ENCODE results near the gene FNDC7. TPM values are rescaled to one million over a fixed set of nuclear protein-coding genes. Genes with fewer than 3 reads are reported as not detected.
A peak's percentile ranks its signal among the peaks of the same experiment; 100 is the strongest.
"Not testable (repeated sequence)": the region's sequence is repeated elsewhere in the genome, so short reads cannot be mapped to it uniquely, and the experiment has no call there.

FNDC7 gene
- total and polyA plus RNA-seq, 2 experiments from 2014 or later: not detected

DNA sequence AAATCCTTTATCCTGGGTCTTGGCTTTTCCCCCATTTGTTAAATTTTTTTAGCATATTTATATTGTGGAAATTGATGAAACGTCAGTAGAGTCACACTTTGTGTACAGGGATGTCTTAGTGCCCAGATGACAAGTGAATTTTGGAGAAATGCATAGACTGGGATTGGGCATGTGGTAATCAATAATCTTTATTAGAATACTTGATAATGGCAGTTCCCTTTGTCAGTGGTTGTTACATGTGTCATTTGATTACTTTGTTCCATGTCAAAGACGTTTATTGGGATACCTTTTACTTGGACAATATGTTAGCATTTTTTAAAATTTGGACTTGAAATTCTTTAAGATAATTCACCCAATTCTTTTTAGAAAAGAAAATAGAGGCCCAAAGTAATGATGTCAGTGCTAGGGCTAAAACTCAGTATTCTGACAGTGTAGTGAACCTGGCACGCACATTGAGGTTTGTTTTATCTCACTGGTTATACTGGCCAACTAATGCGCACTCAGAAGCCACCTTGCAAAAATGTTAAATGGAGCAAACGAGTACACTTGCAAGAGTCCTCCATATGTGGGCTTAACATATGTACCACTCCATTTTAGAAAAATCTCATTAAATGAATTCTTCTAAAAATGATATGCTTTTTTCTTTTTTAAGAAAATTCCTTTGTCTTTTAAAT, 11.4 kb upstream of the FNDC7 start:
- Histone ChIP-seq H3K4me3 (no peak overlapping the region), H3K36me3 (peaks cover 42% of the 10 kb centered on the region), H3K4me1 (ENCODE audit: low read depth) (no peaks in the 10 kb centered on the region), H3K27me3 (no peaks in the 10 kb centered on the region), H3K9me3 (ENCODE audit: low read depth) (no peaks in the 10 kb centered on the region), H3K27ac (no peak overlapping the region)
- TF ChIP-seq, protein P1, sequence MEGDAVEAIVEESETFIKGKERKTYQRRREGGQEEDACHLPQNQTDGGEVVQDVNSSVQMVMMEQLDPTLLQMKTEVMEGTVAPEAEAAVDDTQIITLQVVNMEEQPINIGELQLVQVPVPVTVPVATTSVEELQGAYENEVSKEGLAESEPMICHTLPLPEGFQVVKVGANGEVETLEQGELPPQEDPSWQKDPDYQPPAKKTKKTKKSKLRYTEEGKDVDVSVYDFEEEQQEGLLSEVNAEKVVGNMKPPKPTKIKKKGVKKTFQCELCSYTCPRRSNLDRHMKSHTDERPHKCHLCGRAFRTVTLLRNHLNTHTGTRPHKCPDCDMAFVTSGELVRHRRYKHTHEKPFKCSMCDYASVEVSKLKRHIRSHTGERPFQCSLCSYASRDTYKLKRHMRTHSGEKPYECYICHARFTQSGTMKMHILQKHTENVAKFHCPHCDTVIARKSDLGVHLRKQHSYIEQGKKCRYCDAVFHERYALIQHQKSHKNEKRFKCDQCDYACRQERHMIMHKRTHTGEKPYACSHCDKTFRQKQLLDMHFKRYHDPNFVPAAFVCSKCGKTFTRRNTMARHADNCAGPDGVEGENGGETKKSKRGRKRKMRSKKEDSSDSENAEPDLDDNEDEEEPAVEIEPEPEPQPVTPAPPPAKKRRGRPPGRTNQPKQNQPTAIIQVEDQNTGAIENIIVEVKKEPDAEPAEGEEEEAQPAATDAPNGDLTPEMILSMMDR (IDR thresholded peaks at IDR 0.05; ENCODE audit: low read depth, low read length): no peak
- no peak for DNase-seq (ENCODE audit: low read depth in 1 of 2, low spot score in 1 of 2)

DNA sequence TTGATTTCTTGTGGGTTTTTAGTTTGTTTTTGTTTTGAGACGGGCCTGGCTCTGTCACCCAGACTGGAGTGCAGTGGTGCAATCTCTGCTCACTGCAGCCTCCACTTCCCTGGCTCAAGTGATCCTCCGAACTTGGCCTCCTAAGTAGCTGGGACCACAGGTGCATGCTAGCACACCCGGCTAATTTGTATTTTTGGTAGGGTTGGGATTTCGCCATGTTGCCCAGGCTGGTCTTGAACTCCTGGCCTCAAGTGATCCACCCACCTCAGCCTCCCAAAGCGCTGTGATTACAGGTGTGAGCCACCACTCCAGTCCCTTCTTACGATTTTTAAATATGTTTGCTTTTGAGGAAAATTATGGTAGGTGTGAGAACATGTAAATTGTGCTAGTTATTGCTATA, 10.6 kb upstream of the FNDC7 start:
- not testable (repeated sequence) for H3K9me3 ChIP-seq (ENCODE audit: low read depth)

DNA sequence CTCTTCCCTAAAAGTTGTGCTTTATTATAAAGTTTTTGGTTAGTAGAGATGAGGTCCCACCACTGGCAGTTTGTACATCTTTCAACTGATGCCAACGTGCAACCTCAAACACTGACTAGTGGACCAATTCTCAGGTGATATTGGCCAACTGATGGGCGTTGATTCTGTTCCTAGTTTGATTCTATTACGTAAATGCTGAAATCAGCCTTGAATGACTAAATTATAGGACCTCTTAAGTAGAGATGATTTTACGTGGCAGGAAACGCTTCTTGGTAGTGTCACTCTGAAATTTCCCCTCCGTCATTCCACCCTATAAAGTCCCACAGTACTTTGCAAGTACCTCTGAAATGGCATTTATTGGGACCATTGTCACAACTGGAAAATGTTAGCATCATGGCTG, 8.8 kb upstream of the FNDC7 start:
- no peaks in the 10 kb centered on the region for H3K4me1 ChIP-seq (ENCODE audit: low read depth)
- H3K4me3 ChIP-seq: no peak overlapping the region
- peaks cover 18% of the 10 kb centered on the region for H3K36me3 ChIP-seq
- no peak overlapping the region for H3K27ac ChIP-seq
- no peaks in the 10 kb centered on the region for H3K27me3 ChIP-seq
- no peak for DNase-seq (ENCODE audit: low read depth in 1 of 2, low spot score in 1 of 2)
- TF ChIP-seq, protein P1 (IDR thresholded peaks at IDR 0.05; ENCODE audit: low read depth, low read length): no peak
- no peaks in the 10 kb centered on the region for H3K9me3 ChIP-seq (ENCODE audit: low read depth)

More for the DNA sequence above, 10.6 kb upstream of the FNDC7 start:
- peaks cover 34% of the 10 kb centered on the region for H3K36me3 ChIP-seq
- H3K27ac ChIP-seq; H3K4me1 ChIP-seq (ENCODE audit: low read depth); H3K27me3 ChIP-seq; DNase-seq (ENCODE audit: low read depth in 1 of 2, low spot score in 1 of 2); H3K4me3 ChIP-seq: not testable (repeated sequence)

DNA sequence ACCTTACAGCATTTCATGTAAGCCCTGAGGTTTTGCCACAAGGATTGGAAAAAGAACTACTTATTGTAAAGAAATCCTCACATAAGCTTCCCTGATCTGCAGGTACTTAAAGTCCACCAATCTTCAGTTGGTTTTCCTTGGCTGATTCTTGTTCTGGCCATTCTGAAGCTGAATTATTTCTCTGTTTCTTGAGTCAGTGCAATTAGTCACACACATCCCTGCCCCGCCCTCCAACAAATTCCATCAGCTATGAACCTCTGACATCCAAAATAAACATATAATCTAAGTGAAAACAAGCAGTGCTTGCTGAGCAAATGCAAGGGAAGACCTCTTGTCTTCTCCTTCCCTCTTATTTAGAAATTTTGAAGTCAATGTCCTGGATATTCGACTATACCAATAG, 8.2 kb upstream of the FNDC7 start:
- Histone ChIP-seq H3K4me1 (ENCODE audit: low read depth) (no peaks in the 10 kb centered on the region), H3K4me3 (no peak overlapping the region), H3K9me3 (ENCODE audit: low read depth) (no peaks in the 10 kb centered on the region), H3K36me3 (peaks cover 13% of the 10 kb centered on the region), H3K27me3 (no peaks in the 10 kb centered on the region), H3K27ac (no peak overlapping the region)
- TF ChIP-seq, protein P1 (IDR thresholded peaks at IDR 0.05; ENCODE audit: low read depth, low read length): no peak
- DNase-seq (ENCODE audit: low read depth in 1 of 2, low spot score in 1 of 2): peak in 1 of 2 donors; percentile 67

DNA sequence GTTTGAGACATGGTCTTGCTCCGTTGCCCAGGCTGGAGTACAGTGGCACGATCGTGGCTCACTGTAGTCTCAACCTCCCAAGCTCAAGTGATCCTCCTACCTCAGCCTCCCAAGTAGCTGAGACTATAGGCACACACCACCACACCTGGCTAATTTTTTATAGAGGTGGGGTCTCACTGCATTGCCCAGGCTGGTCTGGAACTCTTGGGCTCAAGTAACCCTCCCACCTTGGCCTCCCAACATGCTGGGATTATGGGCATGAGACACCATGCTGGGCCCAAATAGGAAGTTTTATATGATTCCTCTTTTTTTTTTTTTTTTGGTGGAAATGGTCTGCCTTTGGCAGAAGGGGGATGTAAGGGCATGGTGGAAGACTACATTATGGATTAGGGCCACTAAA, 6.1 kb upstream of the FNDC7 start:
- Histone ChIP-seq H3K9me3 (ENCODE audit: low read depth) (no peaks in the 10 kb centered on the region), H3K27ac (no peak overlapping the region)

More for the DNA sequence above, 6.1 kb upstream of the FNDC7 start:
- no peaks in the 10 kb centered on the region for H3K36me3 ChIP-seq
- no peaks in the 10 kb centered on the region for H3K4me1 ChIP-seq (ENCODE audit: low read depth)
- no peak overlapping the region for H3K4me3 ChIP-seq
- TF ChIP-seq, protein P1 (IDR thresholded peaks at IDR 0.05; ENCODE audit: low read depth, low read length): no peak
- no peaks in the 10 kb centered on the region for H3K27me3 ChIP-seq
- no peak for DNase-seq (ENCODE audit: low read depth in 1 of 2, low spot score in 1 of 2)

Data from cardiac muscle cell (in vitro differentiated cells and primary cell).